Central memory CD8-positive, alpha-beta T cell (primary cell): ENCODE data around the gene JMJD7.

Source experiments
- ATAC-seq: fragments of 150-1000 bp; cut with Tn5 transposase; replicated peaks from 2 replicates; pipeline ENCODE4 v1.10.0; 2022; ENCODE audit warnings: mild to moderate bottlenecking, moderate FRiP score, moderate number of reproducible peaks; ENCODE audit not compliant: poor library complexity, severe bottlenecking; ENCODE audit errors: extremely low read depth
- DNase-seq, 2 donors: peaks; one replicate each; pipeline ENCODE4 v3.0.0; 2021; ENCODE audit warnings: low spot score in 2 of 2
- H3K27ac Mint-ChIP-seq: one replicate; pipeline ENCODE4 v1.8.0; 2022; ENCODE audit warnings: low read depth, mild to moderate bottlenecking, moderate library complexity, mixed read lengths
- H3K27me3 Mint-ChIP-seq: one replicate; pipeline ENCODE4 v1.8.0; 2022; ENCODE audit warnings: mixed read lengths
- H3K36me3 Mint-ChIP-seq: one replicate; pipeline ENCODE4 v1.8.0; 2022; ENCODE audit warnings: mild to moderate bottlenecking, moderate library complexity, mixed read lengths; ENCODE audit not compliant: insufficient read depth
- H3K4me1 Mint-ChIP-seq: one replicate; pipeline ENCODE4 v1.8.0; 2022; ENCODE audit warnings: mixed read lengths
- H3K4me3 Mint-ChIP-seq: one replicate; pipeline ENCODE4 v1.8.0; 2022; ENCODE audit warnings: mild to moderate bottlenecking, moderate library complexity, mixed read lengths
- H3K9me3 Mint-ChIP-seq: one replicate; pipeline ENCODE4 v1.8.0; 2022; ENCODE audit warnings: mixed read lengths

Gene JMJD7

DNA sequence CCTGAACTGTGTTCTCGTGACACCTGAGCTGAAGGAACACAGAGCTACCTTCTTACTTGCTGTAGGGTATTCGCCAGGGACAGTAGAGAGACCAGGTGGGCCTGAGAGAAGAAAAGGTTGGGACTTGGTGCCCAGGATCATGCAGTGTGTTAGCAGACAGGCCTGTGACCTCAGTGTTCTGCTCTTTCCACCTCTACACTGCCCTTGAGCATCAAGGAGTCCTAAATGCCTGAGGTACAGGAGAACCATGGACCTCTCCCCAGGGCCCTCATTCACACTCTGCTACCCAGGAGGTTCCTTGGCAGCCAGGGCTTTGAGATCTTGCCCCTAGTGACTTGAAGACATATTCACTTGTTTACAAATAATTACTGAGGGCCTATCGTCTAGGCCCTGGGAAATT, 22.2 kb upstream of the JMJD7 start:
- Mint-ChIP-seq H3K4me1 (peaks cover 8% of the 10 kb centered on the region), H3K27ac (no peak overlapping the region), H3K36me3 (peaks cover 5% of the 10 kb centered on the region), H3K9me3 (no peaks in the 10 kb centered on the region), H3K4me3 (no peak overlapping the region), H3K27me3 (no peaks in the 10 kb centered on the region)
- ATAC-seq = no peak
- no peak for DNase-seq

DNA sequence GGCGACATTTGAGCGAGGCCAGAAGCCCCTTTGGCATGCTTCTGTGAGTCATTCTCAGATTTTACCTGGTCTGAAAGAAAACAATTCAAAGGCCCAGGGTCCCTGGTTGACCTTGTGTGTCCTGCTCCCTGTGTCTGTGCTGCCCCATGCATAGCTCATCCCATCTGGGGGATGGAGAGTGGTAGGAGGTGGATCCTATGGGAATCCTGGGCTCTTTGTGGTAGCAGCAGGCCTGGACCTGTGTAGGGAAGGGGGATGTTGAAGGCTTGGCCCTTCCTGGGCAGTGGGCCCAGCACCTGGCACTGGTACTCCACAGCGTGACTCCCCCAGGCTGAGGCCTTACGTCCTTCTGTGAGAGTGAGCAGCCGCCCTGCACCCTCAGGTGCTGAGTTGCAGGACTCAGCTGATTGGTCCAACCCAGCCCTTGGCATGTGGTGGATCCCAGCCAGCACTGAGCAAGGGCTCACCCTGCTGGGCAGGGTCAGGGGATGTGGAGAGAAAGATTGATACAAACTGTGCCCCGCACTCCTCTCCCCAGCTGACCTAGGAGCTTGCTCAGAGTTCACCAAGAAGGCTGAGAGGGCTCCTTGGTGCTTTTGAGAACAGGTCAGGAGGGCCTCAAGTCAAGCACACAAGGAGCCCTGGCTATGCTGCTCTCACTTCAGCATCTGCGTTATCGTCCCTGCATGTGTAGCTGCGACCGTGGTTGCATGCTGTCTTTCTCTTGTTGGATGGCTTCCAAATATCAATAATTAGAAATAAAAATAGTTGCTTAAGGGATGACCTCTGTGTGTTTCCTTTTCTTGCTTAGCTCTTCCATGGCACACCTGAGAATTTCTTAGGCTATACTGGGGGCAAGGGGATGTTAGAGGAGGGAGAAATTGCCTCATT, 21.4 kb upstream of the JMJD7 start:
- DNase-seq (no peak), ATAC-seq (no peak)
- Mint-ChIP-seq H3K27ac (no peak overlapping the region), H3K36me3 (peaks cover 5% of the 10 kb centered on the region), H3K27me3 (no peaks in the 10 kb centered on the region), H3K4me3 (no peak overlapping the region), H3K9me3 (no peaks in the 10 kb centered on the region), H3K4me1 (peaks cover 14% of the 10 kb centered on the region)

DNA sequence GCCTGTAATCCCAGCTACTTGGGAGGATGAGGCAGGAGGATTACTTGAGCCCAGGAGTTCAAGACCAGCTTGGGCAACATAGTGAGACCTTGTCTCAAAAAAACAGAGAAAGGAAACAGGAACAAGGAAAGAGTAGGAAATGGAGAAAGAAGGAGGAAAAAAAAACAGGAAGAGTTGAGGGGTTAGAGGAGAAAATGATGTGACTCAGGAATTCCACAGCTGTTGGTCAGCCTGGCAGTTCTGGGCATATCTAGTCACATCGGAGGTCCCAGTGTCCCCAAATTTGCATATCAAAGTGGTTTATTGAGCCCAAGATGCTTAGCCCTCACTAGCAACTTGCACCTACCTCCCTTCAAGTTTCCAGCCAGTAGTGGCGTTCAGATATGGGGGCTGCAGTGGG, 18.8 kb upstream of the JMJD7 start:
- H3K27ac Mint-ChIP-seq = peak overlapping the region; percentile 25
- H3K9me3 Mint-ChIP-seq = no peaks in the 10 kb centered on the region
- no peak overlapping the region for H3K4me3 Mint-ChIP-seq
- no peak for DNase-seq
- H3K36me3 Mint-ChIP-seq = peaks cover 7% of the 10 kb centered on the region
- ATAC-seq = no peak
- peaks cover 18% of the 10 kb centered on the region for H3K4me1 Mint-ChIP-seq
- H3K27me3 Mint-ChIP-seq = no peaks in the 10 kb centered on the region

DNA sequence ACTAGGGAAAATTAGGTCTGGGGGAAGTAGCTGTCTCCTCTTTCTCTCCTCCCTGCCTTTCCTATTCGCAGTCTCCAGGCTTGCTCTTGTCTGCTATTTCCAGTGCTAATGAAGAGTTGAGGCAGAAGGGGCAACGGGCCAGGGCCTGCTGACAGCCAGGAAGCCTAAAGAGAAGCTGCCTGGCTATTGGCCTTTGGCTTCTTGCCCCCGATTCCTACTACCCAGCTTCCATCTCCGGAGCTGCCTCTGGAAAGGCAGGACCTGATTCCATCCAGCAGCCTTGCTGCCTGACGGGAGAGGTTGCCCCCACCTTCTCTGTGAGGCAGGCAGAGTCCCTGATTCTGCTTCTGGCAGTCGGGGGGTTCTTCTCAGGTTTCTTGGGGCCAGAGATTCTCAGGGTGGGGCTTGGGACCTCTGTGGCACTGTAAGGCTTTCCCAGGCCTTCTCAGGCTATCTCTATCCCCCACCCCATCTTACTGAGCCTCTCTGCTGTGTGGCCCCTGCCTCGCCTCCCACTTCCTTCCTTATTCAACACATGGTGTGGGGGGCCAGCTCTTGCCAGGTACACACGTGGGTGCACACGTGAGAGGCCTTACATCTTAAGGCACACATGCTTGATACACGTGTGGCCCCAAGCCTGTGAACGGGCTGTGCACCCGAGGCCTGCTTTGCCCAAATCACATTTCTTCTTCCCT, 18.2 kb upstream of the JMJD7 start:
- Mint-ChIP-seq H3K27ac (peak overlapping the region; percentile 41), H3K9me3 (no peaks in the 10 kb centered on the region), H3K36me3 (peaks cover 8% of the 10 kb centered on the region), H3K27me3 (no peaks in the 10 kb centered on the region), H3K4me3 (no peak overlapping the region), H3K4me1 (peaks cover 15% of the 10 kb centered on the region)
- DNase-seq (no peak), ATAC-seq (no peak)

DNA sequence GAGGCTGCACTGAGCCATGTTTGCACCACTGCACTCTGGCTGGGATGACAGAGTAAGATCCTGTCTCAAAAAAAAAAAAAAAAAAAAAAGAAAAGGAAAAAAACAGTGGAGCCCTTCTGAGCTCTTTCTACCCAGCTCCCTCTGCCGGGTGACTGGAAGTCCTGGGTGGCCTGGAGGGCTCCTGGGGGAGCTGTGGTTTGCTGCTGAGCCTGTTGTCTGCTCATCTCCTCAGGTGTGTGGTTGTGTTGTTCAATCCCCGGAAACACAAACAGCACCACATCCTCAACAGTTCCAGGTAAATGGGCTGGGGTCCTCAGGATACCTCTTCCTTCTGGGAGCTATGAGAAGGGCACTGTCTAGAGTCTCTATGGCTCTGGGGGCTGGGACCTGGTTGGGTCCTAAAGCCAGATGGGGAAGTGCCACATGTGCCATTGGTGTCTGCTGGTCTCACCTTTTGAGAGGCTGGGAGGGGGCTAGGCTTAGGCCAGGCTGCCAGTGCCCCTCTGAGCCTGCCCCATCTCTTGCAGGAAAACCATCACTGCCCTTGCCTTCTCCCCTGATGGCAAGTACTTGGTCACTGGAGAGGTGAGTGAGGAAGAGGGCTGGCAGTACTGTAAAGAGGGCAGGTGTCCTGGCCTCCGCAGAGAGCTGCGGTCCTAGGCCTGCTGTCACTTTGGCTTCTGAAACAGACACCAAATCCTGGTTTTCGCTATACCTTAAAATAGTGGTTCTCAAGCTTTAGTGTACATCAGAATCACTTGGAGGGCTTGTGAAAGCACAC, 17.1 kb upstream of the JMJD7 start:
- peaks cover 10% of the 10 kb centered on the region for H3K4me1 Mint-ChIP-seq
- no peak for ATAC-seq

DNA sequence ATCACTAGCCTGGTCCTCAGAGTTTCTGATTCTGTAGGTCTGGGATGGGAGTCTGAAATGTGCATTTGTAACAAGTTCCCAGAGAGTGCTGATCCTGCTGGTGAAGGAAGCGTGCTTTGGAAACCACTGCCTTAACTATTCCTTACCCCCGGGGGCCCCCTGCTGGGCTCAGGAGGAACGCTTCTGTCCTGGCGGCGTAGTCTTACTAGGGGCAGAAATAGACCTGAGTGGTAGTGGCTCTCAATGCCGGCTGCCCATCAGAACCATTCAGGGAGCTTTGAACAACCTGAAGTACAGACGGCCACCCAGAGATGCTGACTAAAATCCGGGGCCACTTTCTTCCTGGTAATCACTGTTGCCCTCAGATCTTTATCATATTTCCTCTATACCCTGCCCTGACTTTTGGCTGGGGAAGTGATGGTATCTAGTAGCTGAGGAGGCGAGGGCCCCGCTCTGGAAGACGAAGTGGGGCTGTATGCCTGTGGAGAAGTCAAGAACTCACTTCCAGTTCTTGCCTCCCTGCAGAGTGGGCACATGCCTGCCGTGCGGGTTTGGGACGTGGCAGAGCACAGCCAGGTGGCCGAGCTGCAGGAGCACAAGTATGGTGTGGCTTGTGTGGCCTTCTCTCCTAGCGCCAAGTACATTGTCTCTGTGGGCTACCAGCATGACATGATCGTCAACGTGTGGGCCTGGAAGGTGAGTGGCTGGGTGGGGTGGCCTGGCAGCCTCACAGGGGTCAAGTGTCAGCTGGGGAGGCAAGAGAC, 16.3 kb upstream of the JMJD7 start:
- Mint-ChIP-seq H3K27me3 (no peaks in the 10 kb centered on the region), H3K27ac (peak overlapping the region; percentile 25), H3K9me3 (no peaks in the 10 kb centered on the region), H3K4me3 (no peak overlapping the region), H3K4me1 (peaks cover 10% of the 10 kb centered on the region), H3K36me3 (peaks cover 15% of the 10 kb centered on the region)
- DNase-seq = peak; percentile 60 to 61
- peak; percentile 77 for ATAC-seq

More for the DNA sequence above, 17.1 kb upstream of the JMJD7 start:
- H3K27ac Mint-ChIP-seq = peak overlapping the region; percentile 25
- no peaks in the 10 kb centered on the region for H3K9me3 Mint-ChIP-seq
- DNase-seq = no peak
- no peaks in the 10 kb centered on the region for H3K27me3 Mint-ChIP-seq
- H3K36me3 Mint-ChIP-seq = peaks cover 12% of the 10 kb centered on the region
- H3K4me3 Mint-ChIP-seq = no peak overlapping the region

DNA sequence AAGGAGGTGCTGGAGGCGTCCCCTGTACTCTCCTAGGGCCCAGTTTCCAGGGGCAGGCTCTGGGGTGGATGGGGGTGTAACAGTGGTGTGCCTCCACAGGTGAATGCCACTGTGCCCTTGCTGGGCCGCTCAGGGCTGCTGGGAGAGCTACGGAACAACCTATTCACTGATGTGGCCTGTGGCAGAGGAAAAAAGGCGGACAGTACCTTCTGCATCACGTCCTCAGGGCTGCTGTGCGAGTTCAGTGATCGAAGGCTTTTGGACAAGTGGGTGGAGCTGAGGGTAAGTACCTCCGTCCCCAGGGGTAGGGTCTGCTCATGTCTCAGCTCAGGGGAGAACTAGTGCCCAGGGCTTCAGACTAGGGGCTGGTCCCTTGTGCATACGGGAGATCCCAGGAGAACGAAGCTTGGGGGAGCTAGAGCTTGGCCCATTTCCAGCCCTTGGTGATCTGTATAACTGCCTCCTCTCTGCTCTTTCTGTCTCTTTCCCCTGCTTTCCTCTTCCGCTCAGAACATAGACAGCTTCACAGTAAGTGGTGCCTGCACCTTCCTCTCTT, 15.0 kb upstream of the JMJD7 start:
- Mint-ChIP-seq H3K27me3 (no peaks in the 10 kb centered on the region), H3K4me1 (peaks cover 10% of the 10 kb centered on the region), H3K27ac (no peak overlapping the region), H3K9me3 (no peaks in the 10 kb centered on the region), H3K36me3 (peaks cover 18% of the 10 kb centered on the region), H3K4me3 (no peak overlapping the region)
- no peak for ATAC-seq
- no peak for DNase-seq

DNA sequence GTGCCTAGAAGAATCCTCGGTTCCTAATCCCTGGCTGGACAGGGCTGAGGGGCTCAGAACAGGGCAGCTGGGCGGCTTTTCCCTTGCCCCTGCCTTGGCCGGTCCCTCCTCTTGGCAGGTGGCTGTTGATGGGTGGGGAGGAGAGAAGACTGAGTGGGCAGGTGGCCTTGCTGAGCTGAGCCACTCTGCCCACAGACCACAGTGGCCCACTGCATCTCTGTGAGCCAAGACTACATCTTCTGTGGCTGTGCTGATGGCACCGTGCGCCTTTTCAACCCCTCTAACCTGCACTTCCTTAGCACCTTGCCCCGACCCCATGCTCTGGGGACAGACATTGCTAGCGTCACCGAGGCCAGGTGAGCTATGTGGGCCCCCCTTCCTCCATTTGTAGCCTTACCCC, 14.5 kb upstream of the JMJD7 start:
- H3K27me3 Mint-ChIP-seq = no peaks in the 10 kb centered on the region
- H3K36me3 Mint-ChIP-seq = peaks cover 19% of the 10 kb centered on the region
- peaks cover 10% of the 10 kb centered on the region for H3K4me1 Mint-ChIP-seq
- ATAC-seq = no peak
- no peak overlapping the region for H3K27ac Mint-ChIP-seq
- DNase-seq = no peak
- H3K9me3 Mint-ChIP-seq = no peaks in the 10 kb centered on the region
- no peak overlapping the region for H3K4me3 Mint-ChIP-seq

DNA sequence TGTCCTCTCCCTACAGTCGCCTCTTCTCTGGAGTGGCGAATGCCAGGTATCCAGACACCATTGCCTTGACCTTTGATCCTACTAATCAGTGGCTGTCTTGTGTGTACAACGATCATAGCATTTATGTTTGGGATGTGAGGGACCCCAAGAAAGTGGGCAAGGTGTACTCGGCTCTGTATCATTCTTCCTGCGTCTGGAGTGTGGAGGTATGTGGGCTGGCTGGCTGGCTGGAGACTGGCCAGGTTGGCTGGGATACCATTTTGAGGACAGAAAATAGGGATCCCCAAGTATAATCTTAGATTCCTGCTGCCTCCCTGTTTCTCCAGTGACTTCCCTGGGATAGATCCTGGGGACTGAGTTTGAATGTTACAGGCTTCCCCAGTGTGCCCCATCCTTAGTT, 13.4 kb upstream of the JMJD7 start:
- H3K36me3 Mint-ChIP-seq = peaks cover 21% of the 10 kb centered on the region
- no peaks in the 10 kb centered on the region for H3K27me3 Mint-ChIP-seq
- no peak overlapping the region for H3K27ac Mint-ChIP-seq
- no peak for DNase-seq
- H3K9me3 Mint-ChIP-seq = no peaks in the 10 kb centered on the region
- no peak for ATAC-seq
- H3K4me3 Mint-ChIP-seq = no peak overlapping the region
- H3K4me1 Mint-ChIP-seq = peaks cover 10% of the 10 kb centered on the region

DNA sequence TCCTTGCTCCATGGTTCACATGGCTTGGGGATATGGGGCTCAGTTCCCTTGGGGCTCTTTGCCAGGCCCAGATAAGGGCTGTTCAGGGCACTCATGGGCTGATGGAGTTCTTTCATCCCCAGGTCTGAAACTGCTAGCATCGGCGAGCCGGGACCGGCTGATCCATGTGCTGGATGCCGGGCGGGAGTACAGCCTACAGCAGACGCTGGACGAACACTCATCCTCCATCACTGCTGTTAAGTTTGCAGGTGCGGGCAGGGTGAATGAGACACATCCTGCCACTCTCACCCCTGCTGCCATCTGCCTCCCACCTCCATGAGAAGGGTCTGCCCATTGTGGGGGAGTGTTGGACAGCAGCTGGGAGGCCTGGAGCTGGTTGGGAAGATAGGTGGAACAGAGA, 11.1 kb upstream of the JMJD7 start:
- ATAC-seq (no peak), DNase-seq (no peak)
- Mint-ChIP-seq H3K27ac (no peak overlapping the region), H3K9me3 (no peaks in the 10 kb centered on the region), H3K27me3 (no peaks in the 10 kb centered on the region), H3K4me1 (peaks cover 1% of the 10 kb centered on the region), H3K36me3 (peaks cover 21% of the 10 kb centered on the region), H3K4me3 (no peak overlapping the region)

DNA sequence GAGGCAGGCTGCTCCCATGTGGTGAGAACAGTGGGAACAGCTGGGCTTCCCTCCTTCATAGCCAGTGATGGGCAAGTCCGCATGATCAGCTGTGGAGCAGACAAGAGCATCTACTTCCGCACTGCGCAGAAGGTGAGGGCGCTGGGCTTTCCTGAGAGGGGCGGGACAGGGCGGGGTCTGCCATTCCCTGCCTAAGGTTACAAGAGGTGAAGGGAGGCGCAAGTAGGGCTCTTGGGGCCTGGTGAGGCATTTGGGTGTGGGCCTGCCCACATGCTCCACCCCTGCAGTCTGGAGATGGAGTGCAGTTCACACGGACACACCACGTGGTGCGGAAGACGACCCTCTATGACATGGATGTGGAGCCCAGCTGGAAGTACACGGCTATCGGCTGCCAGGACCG, 10.6 kb upstream of the JMJD7 start:
- DNase-seq (no peak), ATAC-seq (no peak)
- Mint-ChIP-seq H3K9me3 (no peaks in the 10 kb centered on the region), H3K4me3 (no peak overlapping the region), H3K36me3 (peaks cover 21% of the 10 kb centered on the region), H3K4me1 (no peaks in the 10 kb centered on the region), H3K27ac (no peak overlapping the region), H3K27me3 (no peaks in the 10 kb centered on the region)

DNA sequence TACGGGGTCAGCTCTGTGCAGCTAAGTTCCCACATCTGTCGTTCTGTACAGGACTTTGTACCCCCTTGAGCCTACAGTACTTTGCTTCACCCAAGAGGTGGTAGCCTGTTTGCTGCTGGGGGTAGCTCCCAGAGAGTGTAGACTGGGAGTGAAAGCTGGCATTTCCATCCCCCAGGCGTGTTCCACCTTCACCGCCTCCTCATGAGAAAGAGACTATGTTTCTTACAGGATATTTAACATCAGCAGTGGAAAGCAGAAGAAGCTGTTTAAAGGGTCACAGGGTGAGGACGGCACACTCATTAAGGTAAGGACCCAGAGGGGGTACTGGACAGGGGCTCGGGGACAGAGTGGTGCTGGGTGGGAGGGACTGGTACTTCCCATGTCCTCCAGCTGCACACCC, 10.1 kb upstream of the JMJD7 start:
- Mint-ChIP-seq H3K36me3 (peaks cover 21% of the 10 kb centered on the region), H3K4me1 (no peaks in the 10 kb centered on the region), H3K27me3 (no peaks in the 10 kb centered on the region), H3K27ac (no peak overlapping the region), H3K4me3 (no peak overlapping the region), H3K9me3 (no peaks in the 10 kb centered on the region)
- no peak for DNase-seq
- ATAC-seq = no peak
